RCC 7860 (cell line): ENCODE data around the gene CKAP4.
A peak's percentile ranks its signal among the peaks of the same experiment; 100 is the strongest.

Source experiments
- DNase-seq: peaks from one replicate; pipeline ENCODE4 v3.0.0-alpha.2; 2015; ENCODE audit warnings: low spot score
- FAIRE-seq: peaks from 2 replicates; lab custom pipeline; 2012; peaks lifted over from hg19 to GRCh38; lab: Jason Lieb, UNC

Gene CKAP4

GRCh38 chr12:106275458-106275857, 27.6 kb upstream of the CKAP4 start:
- DNase-seq (no peak), FAIRE-seq (no peak)

- no peak for DNase-seq
- FAIRE-seq: no peak
Observed at GRCh38 chr12:106274575-106275121, 26.8 kb upstream of the CKAP4 start.

GRCh38 chr12:106274012-106274411, 26.2 kb upstream of the CKAP4 start:
- DNase-seq (no peak), FAIRE-seq (no peak)

- FAIRE-seq: no peak
- no peak for DNase-seq
Observed at GRCh38 chr12:106273491-106273890, 25.7 kb upstream of the CKAP4 start.

GRCh38 chr12:106271575-106272505, 24.0 kb upstream of the CKAP4 start:
- FAIRE-seq: no peak
- DNase-seq: no peak

GRCh38 chr12:106269150-106269771, 21.4 kb upstream of the CKAP4 start:
- FAIRE-seq (no peak), DNase-seq (no peak)

- no peak for FAIRE-seq
- no peak for DNase-seq
Observed at GRCh38 chr12:106267535-106267934, 19.7 kb upstream of the CKAP4 start.

- FAIRE-seq (no peak), DNase-seq (no peak)
Observed at GRCh38 chr12:106265116-106265515, 17.3 kb upstream of the CKAP4 start.

GRCh38 chr12:106258935-106259334, 11.1 kb upstream of the CKAP4 start:
- no peak for FAIRE-seq
- no peak for DNase-seq

- no peak for DNase-seq
- FAIRE-seq: no peak
Observed at GRCh38 chr12:106258226-106258625, 10.4 kb upstream of the CKAP4 start.

- FAIRE-seq (no peak), DNase-seq (no peak)
Observed at GRCh38 chr12:106256524-106256923, 8.7 kb upstream of the CKAP4 start.

GRCh38 chr12:106255952-106256351, 8.1 kb upstream of the CKAP4 start:
- no peak for FAIRE-seq
- no peak for DNase-seq

- DNase-seq (no peak), FAIRE-seq (no peak)
Observed at GRCh38 chr12:106255493-106255892, 7.7 kb upstream of the CKAP4 start.

GRCh38 chr12:106254724-106255123, 6.9 kb upstream of the CKAP4 start:
- DNase-seq: no peak
- FAIRE-seq: no peak

GRCh38 chr12:106251631-106252455, 4.0 kb upstream of the CKAP4 start:
- DNase-seq: no peak
- no peak for FAIRE-seq

- FAIRE-seq (no peak), DNase-seq (no peak)
Observed at GRCh38 chr12:106249411-106250135, 1.8 kb upstream of the CKAP4 start.

GRCh38 chr12:106248846-106249371, 1.1 kb upstream of the CKAP4 start:
- DNase-seq (peak; percentile 15), FAIRE-seq (no peak)

- no peak for FAIRE-seq
- peak; percentile 48 for DNase-seq
Observed at GRCh38 chr12:106248312-106248845, 559 bp upstream of the CKAP4 start.

GRCh38 chr12:106246891-106247673, 738 bp downstream of the CKAP4 start:
- FAIRE-seq: no peak
- peak; percentile 7 for DNase-seq
